ENCODE measurements around the gene REN.

Gene REN

DNA sequence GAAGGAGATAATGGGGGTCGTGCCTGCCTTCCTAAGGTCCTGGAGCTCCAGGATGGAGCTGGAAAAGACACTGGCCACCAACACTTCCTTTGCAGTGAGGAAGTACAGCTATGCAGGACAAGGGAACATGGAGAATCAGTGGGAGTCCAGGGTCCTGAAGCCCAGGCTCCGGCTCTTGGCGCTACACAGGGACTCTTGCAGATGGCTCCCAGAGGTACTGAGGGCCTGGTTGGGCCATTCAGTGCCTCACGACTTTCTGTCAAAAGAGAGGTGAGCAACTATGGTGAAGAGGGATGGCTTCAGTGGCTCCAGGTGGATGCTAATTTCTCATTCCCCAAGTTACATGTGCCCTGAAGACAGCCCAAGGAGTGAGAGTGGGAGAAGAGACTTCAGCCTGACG, 12.5 kb downstream of the REN start:
- no peak for DNase-seq (ENCODE audit: low read depth in 3 of 3)

DNA sequence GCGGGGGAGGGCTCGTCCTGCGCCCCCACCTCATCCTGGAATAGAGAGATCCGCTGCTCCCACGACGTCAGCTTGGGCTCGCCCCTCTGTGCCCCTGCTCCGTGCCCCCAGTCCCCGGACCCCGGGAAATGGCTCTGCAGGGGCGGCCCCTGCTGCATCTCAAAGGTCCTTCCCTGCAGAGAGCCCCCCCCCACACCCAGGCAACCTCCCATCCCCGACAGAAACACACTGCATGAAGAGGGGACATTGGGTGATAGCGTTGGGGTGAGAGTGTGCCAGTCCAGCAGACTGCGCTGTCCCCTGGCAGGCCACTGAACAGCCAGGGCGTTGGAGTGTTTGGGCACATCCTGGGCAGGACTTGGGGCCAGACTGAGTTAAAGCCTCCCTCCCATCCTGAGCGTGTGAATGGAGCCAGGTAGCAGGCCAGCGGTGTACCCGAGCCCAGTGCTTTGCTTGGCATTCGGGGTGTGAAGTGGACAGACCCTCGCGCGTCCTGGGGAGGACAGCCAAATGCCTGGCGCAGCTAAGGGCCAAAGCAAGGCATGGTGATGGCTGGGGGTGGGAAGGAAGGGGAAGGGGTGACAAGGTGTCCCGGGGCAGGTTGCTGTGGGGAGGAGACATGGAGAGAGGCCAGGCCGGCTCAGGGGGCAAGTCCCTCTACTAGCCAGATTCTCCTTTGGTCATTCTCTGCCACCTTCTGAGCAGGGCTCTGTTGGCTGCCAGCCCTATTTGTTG, 13.7 kb downstream of the REN start:
- DNase-seq (ENCODE audit: low read depth in 3 of 3) = no peak

DNA sequence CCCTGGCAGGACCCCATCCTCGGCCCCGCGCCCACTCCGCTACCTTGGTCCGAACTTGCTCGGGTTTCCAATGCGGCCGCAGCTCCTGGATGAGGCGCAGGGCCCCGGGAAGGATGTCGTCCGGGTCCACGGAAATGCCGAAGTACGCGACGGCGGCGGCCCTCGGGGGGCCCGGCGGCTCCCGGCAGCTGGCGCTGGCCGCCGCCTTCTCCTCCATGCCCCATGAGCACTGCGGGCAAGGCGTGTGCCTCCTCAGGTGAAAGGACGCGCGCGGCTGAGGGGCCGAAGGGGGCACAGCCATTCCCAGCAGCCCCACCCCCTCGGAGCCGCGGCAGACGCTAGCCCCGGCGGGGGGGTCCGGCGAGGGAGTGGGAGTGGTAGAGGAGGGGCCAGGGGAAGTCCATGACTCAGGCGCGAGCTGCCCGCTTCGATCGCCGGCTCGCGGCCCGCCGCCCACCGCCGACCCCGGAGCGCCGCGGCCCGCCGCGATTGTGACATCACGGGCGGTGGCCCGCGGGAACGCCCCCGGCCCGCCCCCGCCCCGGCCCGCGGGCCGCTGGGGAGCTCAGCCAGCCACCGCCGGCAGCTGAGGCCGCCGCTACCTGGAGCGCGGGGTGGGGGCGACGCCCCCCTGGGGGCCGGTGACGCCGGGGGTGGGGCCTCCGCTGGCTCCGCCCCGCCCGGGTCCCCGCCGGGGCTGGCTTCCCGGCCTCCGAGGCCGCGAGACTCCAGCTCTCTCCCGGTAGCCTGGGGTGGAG, 14.4 kb downstream of the REN start, which contains the start of gene ETNK2:
Gene ETNK2 (minus strand): TSS at position 493 of the 758 bp plus-strand sequence. CDS start 192 bp downstream, at position 301.
- peak; percentile 3 to 32 (median 19) for DNase-seq (ENCODE audit: low read depth in 3 of 3)

DNA sequence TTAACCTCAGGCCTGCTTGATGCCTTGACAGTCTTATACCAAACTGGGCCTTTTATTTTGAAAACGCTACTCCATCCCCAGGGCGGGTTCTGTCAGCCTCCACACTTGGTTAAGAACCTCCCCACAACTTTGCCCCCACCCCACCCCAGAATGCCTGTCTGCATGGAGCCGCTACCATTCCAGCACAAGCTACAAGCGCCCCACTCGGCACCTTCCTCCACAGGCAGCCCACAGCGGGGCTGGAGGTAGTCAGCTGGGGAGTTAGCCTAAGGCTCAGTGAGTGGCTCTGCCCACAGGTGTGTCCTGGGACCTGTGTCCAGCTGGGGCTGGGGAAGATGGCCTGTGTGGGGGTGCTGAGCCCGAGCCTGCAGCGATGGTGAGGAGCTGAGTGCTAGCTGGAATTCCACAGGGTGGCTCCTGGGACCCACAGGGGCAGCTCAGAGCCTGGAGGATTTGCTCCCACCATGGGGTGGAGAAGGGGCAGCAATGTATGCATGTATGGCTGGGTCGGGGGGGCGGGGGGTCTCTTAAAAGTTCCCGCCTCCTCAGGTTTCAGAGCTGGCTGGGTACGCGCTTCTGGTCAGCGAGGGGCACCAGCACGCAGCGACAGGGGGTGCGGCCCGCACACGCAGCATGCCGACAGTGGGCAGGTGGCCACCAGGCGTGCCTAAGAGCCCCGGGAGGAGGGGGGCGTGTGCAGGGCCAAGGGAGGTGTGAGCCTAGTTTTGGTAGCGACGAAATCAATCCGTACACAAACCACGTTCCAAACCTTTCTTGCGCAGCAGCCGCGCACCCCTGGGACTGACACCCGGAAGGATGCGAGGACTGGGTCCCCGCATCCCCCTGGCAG, 15.2 kb downstream of the REN start:
- DNase-seq (ENCODE audit: low read depth in 3 of 3) = no peak

DNA sequence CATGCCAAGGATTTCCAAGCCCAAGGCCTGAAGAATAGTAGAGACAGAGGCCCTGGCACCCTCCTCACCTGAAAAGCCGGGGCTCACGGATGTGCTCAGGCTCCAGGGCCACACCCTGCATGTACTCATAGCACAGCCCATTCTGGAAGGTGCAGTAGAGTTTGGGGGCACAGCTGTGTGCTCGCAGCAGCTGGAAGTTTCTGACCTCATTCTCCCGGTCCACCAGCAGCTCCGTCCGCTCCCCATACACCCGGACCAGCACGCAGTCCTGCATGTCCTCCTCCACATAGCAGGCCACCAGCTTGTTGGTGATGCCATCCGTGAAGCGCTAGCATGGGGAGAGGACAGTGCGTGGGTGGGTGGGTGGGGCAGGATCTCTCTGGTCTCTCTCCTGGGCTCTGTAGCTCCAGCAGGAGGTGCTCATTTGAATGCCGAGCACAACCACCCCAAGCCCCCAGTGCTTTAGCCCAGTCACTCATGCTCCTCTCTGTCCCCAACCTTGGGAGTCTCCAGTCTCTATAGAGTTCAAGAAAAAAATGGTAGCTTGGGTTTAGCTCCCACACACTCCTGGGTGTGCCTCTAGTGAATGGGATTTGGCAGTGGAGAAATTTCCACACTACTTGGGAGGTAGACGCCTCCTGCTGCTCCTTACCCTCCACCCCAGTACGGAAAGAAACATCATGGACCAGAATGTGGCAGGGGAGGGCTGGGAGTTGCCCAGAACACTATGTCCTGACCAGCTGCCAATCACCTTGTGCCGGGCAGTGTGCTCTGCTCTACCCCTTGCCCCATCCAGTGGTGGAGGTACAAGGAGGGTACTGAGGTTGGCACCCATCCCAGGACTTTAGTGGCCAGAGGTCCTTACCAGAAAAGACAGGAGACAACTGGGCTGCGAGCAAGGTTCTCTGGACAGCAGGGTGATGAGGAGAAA, 16.2 kb downstream of the REN start:
- no peak for DNase-seq (ENCODE audit: low read depth in 3 of 3)

DNA sequence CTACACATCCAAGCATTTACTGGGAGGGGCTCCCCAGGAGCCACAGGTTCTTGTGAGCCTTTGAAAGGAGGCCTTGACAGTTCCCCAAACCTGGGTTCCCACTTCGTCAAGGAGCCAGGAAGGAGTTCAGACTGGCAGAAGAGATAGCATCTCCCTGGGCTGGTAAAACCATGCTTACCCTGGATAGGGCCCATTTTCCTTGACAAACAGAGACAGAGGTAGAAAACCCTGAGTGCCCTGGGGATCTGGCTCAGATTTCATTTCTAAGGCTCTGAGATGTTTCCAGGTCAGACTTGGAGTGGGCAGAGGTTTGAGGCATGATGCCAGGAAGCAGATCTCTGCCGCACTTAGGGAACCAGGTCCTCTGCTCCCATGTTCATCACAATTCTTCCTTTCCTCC, 17.0 kb downstream of the REN start:
- DNase-seq (ENCODE audit: low read depth in 3 of 3) = no peak

DNA sequence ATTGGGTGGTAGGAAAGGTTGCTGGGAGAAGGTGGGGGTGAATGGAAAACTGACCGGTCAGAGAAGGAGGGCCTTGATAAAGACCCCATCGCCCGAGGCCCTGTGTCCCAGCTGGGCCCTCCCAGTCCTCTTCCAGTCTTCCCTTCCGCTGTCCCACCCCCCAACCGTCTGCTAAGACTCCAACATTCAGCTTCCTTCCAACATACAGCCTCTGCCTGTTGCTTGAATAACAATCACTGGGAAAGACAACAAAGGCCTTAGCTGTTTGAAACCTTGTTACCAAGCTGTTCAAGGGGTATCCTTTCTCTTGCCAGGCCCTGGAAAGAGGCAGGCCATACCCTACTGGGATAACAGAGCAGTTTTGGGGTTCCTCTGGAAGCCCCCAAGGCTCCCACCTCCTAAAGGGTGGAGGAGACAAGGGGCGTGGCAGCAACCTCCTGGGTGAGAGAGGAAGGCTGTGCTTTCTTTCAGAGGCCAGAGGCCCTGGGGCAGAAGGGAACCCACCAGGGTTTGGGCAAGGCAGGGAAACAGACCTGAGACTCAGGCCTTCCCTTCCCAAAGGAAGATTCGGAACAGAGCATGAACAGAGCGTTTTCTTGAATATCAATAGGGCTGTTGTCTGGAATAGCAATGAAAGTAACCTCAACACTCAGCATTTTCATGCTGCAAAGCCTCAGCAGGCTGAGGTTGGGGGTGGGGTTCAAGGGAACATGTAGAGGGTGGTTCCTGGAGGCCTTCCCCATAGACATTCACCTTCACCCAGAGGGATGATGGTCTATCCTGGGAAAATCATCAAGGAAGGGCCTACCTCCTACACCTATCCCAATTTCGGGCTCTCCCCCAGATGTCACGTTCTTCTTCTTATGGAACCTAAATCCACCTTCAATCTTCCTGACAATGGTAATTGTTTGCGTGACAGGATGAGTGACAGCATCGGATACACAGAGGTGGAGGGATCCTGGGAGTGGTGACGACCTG, 18.4 kb downstream of the REN start:
- DNase-seq (ENCODE audit: low read depth in 3 of 3) = no peak

DNA sequence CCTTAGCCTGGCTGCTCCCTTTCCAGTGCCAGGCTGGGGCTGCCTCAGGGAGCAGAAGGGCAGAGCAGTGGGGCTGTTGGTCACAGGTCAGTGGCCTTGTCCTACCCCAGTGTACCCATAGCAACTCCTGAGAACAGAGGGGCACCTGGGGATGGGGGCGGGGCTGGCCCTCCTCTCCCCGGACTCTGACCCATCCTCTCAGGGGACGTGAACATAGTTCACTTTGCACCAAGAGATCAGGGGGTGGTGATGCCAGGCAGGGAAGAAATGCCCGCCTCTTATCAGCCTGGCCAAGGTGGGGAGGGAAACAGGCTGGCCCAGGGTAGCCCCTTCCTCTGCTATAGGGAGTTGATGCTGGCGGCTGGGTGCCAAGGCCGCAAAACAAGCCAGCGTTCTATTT, 19.2 kb downstream of the REN start:
- DNase-seq (ENCODE audit: low read depth in 3 of 3) = no peak

DNA sequence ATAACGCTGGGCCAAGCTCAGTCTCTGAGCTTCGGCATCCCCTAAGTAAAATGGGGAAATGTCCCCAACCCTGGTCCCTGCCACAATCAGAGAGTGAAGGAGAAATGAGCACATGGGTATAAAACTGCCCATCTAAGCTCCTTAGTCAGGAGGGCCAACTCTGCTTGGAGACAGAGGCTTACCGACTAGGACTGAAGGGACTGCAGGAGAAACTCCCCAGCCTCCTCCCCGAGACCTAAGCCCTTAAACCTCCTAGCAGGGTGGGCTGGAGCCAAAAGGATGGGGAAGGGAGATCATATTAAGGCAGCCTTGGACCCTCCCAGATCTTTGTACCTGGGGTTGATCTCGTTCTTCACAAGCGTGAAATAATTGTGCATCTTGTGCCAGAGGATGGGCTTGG, 19.8 kb downstream of the REN start:
- DNase-seq (ENCODE audit: low read depth in 3 of 3) = no peak

DNA sequence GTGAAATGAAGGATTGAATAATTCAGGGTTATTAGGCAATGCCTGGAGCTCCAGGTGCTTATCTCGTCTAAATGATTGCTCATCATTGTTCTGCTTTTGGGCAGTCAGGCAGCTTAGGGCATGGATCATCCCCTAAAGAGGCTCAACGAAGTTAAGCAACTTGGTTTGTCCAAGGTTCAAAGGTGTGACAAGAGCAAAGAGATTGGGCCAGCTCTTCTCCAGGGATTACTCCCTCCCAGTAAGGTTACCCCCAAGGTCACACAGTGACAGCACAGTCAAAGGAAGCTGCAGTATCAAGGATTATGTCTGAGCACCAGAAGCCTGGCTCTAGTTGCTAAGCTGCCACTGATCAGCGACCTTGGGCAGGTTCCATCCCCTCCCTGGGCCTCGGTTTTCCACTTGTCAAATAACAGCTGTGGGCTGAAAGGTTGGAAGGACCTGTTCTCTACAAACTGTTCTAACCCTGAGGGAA, 21.1 kb downstream of the REN start:
- no peak for DNase-seq (ENCODE audit: low read depth in 3 of 3)

DNA sequence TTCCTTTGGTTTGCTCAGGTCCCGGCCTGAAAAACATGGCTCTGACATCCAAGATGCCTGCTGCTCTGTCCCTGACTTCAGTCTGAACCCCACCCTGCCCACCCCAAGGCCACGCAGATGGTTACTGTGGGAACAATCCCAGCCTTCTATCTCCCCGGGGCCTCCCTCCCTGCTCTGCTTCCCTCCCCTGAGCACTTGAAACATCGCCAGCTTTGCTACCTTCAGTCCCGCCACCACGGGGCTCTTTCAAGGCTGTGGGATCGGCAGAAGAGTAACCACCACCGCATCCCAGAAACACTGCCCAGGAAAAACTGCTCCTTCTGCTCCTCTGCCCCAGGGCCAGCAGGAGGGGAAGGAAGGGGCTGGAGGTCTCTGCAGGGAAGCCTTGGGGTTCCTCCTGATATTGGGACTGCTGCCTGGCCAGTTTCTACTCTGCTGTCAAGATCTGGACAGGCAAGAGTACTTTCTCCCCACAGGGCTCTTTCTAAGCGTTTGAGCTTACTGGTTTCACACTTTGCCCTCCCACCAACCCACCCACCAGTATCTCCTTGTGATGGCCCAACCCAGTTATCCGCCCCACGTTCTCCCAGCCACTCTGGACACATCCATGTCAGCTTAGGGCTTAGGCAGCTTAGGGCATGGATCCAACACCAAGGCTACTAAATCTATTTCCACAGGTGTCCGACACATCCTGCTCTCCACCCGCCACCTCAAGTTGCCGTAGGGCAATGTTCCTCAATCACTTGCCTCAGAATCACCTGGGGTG, 22.7 kb downstream of the REN start:
- DNase-seq (ENCODE audit: low read depth in 3 of 3) = no peak

DNA sequence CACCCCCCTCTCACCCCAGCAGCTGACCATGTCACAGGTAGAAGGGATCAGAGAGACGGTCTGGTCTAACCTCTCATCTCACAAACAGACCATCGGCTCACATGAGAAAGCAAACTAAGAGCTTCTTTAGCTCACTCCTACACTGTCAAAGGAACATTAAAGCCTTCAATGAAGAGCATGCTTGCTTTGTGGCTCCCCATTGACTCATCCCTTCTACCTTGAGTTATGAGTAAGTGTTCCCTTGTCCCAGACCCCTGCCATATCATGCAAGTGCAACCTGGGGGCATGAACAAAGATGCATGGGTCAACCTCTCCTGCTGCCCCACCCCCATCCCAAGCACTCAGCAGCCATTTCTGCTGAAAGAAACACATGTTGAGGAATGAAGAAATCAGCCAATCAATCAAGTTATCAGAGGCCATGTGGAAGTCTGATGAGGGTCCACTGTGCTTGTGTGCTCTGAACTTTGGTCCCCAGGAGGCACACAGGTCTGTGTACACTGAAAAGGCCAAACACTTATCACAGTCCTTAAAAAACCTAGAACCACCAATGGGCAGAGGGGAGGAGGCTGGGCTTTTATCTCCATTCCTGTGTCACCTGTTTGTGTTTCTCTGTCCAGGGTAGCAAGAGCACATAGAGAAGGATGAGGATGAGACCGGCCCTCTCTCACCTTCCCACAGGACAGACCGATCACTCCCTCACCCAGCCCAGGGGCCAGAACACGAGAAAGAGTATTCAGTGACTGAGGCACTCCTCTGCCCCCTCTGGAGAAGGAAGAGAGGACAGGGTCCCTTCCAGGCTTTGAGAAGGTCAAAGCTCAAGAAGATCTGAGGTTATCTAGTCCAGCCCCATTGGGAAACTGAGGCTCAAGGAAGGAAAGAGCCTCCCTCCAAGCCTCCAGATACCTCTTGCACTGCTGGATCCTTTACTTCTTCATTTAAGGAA, 23.8 kb downstream of the REN start:
- no peak for DNase-seq (ENCODE audit: low read depth in 3 of 3)

DNA sequence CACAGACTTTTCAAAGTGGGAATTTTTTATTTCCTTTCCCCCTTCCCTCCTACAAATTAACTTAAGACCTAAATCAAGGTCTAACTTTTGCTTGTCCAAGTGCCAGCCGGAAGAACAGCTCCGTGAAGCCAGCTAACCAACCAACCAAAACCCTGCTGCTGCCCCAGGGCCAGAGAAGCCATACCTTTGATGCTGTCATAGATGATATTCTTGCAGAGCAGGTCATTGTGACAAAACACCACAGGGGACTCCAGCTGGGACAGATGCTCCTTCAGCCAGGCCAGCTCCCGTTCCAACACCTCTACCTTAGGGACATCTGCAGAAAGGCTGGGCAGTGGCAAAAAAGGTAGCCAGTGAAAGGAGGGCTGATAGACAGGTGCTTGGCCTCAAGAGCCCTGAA, 25.0 kb downstream of the REN start:
- DNase-seq (ENCODE audit: low read depth in 3 of 3) = no peak

DNA sequence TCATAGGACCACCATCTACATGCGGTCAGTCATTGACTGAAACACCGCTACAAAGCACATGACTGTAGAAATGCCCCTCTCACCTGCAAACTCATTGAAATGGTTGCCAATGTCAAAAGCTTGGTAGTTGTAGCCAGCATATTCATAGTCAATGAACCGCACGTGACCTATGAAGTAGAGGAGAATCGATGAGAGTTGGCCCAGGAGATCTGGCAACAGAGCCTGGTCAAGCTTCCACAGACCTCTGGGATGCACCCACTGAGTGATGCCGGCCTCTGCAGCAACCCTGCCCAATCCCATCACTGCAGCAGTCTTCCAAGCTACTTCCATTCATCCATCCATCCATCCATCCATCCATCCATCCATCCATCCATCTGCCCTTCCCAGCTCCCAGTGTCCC, 26.2 kb downstream of the REN start:
- no peak for DNase-seq (ENCODE audit: low read depth in 3 of 3)

DNA sequence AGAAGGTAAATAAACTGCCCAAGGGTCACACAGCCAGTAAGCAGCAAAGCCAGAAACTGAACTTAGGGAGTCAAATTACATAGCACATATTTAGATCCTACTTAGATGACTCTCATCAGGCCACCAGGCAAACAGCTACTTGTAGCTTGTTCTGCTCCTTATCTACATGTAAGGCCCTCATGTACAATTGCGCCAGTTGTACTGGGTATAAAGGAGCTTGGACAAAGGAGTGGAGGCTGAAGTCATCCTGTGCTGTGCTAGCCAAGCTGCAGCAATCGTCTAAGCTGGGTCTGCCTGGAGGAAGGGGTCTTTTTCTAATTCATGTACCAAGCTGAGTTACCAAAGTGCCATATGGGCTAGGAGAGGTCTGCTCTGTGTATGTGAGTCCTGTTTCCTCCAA, 27.0 kb downstream of the REN start:
- DNase-seq (ENCODE audit: low read depth in 3 of 3) = no peak

DNA sequence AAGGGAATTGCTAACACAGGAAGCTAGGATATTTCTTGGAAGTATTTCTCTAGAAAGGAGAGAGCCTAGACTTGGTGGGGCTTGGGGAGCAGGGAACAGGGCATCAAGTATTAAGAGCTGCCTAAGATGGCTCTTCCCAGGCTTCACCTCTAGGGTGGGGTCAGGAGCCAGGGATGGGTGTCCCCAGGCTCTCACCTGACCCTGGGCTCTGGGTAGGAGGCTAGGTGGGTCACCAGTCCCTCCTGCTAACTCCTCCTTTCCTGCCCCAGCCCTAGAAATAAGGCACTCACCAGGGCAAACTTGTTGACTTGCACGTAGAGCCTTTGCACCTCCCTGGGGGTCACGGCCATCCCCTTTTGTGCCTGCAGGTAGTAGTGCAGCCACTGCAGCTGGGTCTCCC, 29.3 kb downstream of the REN start:
- DNase-seq (ENCODE audit: low read depth in 3 of 3) = no peak

DNA sequence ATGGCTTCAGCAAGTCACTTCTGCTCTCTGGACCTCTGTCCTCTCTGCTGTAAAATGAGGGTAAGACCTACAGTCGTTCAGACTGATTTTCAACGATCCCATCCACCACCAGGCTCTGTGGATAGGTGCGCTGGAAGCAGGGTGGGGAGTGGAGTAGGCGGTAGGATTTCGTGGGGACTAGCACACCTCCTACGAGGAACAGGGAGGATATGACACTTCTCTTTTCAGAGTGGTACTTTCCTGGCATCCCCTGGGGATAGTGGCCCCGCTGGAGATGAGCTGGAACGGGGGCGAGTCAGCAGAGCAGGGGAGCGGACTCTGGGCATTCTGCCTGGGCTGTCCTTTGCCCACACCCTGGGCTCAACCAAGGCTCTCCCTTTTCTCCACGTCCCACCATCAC, 32.0 kb downstream of the REN start:
- DNase-seq (ENCODE audit: low read depth in 3 of 3) = no peak

DNA sequence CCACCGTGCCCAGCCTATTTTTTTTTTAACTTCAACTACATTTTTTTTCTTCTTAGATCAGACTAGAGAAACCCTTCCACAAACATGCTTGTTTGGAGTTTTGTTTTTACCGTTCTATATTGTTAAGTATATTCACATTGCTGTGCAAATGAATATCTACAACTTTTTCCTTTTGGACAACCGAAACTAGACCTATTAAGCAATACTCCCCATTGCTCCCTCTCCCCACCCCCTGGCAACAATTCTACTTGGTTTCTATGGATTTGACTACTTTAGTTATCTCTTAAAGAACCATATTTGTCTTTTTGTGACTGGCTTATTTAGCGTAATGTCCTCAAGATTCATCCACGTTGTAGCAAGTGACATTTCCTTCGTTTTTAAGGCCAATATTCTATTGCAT, 33.4 kb downstream of the REN start:
- DNase-seq (ENCODE audit: low read depth in 3 of 3) = no peak

All from stimulated activated CD4-positive, alpha-beta T cell treated with anti-CD3 and anti-CD28 coated beads, TNF-alpha, amount 100 ng/mL, for 24 hours (primary cell).